H4 (cell line): ENCODE measurements around the gene ATP5IF1. TPM values are rescaled to one million over a fixed set of nuclear protein-coding genes. Genes with fewer than 3 reads are reported as not detected.

Experiments used
- DNase-seq: peaks from one replicate; pipeline ENCODE4 v3.0.0-alpha.2; 2015; ENCODE audit warnings: low spot score
- total RNA-seq: library from RNA; depleted of rRNA; stranded (reverse); fragments of >200 nt; shearing (Covaris generic); gene quantifications from 2 replicates; pipeline ENCODE4 v1.2.3, GENCODE V29; 2014

The ATP5IF1 gene
- total RNA-seq, 1 experiment from 2014 or later: 318 TPM

GRCh38 chr1:28236656-28237322, 865 bp downstream of the ATP5IF1 start:
- no peak for DNase-seq

DNA sequence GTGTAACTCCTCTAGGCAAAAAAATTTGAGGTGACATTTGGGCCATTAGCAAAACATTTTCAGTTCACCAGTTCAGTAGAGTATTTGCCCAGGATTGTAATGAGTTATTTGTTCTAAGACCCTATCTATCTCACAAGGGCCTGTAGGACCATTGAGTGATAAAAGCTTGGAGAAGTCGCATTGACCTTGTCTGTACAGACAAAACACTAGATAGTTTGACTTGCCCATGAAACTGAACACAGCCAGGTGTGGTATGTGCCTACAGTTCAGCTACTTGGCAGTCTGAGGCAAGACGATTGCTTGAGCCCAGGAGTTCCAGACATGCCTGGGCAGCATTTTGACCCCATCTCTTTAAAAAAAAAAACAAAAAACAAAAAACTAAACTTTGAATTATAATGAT, 3.1 kb downstream of the ATP5IF1 start:
- DNase-seq: no peak

DNA sequence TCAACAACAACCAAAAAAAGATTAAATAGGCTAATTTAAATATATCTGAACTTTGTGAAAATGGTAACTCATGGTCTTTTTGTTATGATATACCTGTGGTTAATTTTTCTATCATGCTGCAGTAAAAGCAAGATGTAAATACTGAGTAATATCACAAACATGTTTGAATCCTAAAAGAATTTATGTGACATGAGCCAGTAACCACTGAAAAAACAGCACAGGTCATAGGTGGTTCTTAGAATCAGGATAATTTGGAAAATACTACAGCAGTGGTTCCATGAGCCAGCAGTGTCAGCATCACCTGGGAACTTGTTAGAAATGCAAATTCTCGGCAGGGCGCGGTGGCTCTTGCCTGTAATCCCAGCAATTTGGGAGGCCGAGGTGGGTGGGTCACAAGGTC, 4.1 kb downstream of the ATP5IF1 start:
- DNase-seq: no peak

GRCh38 chr1:28241638-28242241, 5.8 kb downstream of the ATP5IF1 start:
- no peak for DNase-seq

- no peak for DNase-seq
Measured at GRCh38 chr1:28243685-28244311, 7.9 kb downstream of the ATP5IF1 start.

- DNase-seq: no peak
Measured at GRCh38 chr1:28244549-28245251, 8.8 kb downstream of the ATP5IF1 start.

GRCh38 chr1:28246427-28246832, 10.5 kb downstream of the ATP5IF1 start:
- no peak for DNase-seq

DNA sequence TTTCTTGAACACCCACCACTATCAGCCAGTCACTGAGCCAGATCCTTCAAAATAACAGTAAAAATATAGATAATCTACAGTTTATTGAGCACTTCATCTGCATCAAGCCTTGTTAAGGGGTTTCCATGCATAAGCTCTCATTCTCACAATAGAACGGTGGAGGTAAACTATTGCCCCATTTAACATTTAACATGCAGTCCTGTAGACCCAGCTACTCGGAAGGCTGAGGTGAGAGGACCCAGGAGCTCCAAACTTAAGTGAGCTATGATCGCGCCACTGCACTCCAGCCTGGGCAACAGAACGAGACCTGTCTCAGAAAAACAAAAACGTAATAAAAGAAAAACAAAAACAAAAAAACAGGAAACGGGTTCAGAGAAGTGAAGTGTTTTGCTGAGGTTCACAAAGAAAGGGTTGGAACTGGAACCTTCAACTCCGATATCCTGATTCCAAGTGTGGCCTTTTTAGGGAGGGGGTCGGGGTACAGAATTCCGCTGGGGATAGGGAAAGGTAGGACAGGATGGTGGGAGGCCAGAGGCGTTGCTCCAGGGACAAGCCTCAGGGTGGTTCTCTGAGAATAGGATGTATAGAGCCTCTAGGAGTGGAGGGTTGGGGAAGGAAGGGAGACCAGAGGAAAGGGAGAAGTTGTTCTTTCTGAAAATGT, 11.8 kb downstream of the ATP5IF1 start:
- DNase-seq: no peak

DNA sequence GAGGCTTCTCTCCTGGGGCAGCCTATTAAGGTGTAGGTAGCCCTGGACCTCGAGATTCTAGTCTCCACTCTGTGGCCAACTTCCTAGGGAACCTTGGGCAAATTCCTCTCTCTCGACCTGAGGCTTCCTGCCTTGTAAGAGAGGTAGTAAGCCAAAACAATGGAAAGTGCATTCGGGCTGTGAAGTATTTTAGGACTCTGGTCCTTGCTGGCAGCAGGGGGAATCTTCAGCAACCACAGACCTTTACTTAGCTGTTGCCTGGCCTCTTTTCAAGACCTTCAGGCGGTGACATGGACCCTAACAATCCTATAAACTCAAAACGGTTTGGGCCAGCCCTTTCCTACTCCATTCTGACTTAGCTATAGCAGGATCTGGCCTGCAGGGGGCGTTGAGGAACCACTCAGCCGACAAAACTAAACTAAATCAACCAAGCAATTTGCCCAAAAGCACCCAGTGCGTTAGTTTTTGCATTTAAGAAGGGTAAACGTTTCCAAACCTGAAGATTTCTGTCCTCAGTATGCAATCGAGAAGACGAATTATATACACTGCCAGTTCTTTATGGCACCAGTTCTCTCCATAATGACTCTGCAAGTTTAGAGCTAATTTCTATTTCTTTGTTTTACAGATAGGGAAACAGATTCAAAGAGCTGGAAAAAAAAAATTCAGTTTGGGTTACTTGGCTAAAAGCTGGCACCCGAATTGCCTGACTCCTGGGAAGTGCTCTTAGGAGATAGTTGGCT, 12.5 kb downstream of the ATP5IF1 start:
- peak; percentile 76 for DNase-seq

GRCh38 chr1:28249013-28249865, 13.3 kb downstream of the ATP5IF1 start:
- peak; percentile 87 for DNase-seq

DNA sequence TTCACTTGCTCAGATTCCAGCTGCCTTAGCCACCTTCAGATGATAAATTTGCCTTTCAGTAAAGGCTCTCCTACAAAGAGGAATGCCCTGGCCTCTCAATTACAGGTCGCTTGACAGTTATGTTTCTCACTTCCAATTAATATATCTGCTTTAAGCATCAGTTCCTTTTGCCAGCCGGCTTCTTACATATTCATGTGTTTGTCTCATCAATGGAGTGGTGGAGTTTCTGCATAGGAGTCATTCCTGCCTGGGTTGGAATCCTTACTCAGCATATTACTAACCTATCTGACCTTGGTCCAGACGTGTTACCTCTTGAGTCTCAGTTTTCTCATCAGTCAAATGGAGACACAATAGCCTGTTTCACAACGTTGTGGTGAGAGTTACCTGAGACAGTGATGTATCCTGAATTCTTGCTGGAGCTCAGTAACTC, 14.0 kb downstream of the ATP5IF1 start:
- DNase-seq: no peak

DNA sequence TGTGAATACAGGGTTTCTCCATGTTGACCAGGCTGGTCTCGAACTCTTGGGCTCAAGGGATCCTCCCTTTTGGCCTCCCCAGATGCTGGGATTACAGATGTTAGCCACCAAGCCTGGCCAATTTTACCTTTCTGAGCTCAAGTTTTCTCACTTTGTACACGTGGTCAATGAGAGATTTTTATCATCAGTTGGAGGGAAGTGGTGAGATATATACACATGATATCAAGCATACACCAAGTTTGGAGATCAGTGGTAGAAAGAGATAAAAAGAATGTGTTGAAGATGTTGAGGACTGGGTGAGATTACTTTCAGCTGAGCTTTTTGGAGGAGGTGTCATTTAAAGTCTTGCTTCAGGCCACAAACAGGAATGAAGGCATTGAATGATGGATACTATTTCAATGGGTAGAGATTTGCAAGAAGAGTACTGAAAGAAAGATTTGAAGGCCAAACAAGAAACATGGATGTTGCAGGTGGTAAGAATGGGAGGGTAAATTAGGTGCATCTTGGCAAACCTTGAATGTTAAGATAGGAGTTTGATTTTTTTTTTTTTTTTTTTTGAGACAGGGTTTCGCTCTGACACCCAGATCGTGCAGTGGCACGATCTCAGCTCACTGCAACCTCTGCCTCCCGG, 20.4 kb downstream of the ATP5IF1 start:
- DNase-seq: no peak

DNA sequence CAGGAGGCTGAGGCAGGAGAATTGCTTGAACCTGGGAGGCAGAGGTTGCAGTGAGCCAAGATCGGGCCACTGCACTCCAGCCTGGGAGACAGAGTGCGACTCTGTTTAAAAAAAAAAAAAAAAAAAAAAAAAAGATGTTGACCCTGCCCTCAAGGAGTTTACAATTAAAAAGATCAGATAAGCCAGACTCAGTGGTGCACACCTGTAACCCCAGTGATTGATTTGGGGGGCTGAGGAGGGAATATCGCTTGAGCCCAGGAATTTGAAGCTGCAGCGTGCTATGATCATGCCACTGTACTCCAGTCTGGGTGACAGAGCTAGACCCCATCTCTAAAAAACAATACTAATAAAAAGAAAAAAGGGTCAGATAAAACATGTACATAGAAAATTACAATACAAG, 21.8 kb downstream of the ATP5IF1 start:
- DNase-seq: no peak

DNA sequence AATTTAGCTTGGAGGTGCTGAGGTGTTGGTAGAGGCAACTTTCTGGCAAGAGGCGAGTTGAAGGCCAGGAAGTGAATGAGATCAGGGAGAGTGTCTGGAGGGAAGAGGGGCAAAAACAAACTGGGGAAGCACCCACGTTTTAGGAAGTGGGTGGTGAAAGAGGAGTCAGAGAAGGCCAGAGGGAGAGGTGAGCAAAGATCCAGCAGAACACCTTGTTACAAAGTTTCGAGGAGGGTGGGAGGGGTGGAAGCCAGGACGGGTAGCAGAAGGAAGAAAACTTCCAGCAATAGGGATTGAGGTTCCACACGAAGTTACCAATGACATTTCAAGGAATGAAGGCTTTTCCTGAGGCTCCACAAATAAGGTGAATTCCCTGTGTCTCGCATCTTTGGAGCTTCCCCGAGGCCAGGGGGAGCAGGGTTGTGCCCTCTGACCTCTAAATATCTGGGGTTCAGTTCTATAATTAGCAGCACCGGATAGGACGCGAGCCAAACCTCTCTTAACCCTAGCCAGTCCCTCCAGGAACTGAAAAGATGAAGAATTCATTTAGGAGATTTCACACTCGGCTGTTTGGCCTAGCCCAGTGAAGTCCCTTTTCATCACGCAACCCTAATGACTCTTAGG, 22.8 kb downstream of the ATP5IF1 start:
- DNase-seq: no peak

GRCh38 chr1:28259252-28259933, 23.5 kb downstream of the ATP5IF1 start, which contains the start of gene SESN2:
SESN2 (plus strand) TSS chr1:28259518; CDS start chr1:28259848, 330 bp downstream.
- peak; percentile 94 for DNase-seq

- peak; percentile 62 for DNase-seq
Measured at GRCh38 chr1:28259934-28260802, 24.2 kb downstream of the ATP5IF1 start.

- DNase-seq: no peak
Measured at GRCh38 chr1:28260803-28261174, 24.9 kb downstream of the ATP5IF1 start.

- DNase-seq: no peak
Measured at GRCh38 chr1:28264897-28265296, 29.0 kb downstream of the ATP5IF1 start.
